Type B pancreatic cell (in vitro differentiated cells): ENCODE measurements around the gene CHTOP. TPM values are rescaled to one million over a fixed set of nuclear protein-coding genes. Genes with fewer than 3 reads are reported as not detected.

Source experiments
- DNase-seq: peaks from one replicate; pipeline ENCODE4 v3.0.0; 2021; ENCODE audit warnings: mixed read lengths; ENCODE audit not compliant: unreplicated experiment; ENCODE audit errors: extremely low spot score
- H3K27ac Mint-ChIP-seq: 2 replicates; pipeline ENCODE4 v1.8.0; 2021; ENCODE audit warnings: mild to moderate bottlenecking, mixed read lengths
- H3K27me3 Mint-ChIP-seq: 2 replicates; pipeline ENCODE4 v1.8.0; 2021; ENCODE audit warnings: mixed read lengths
- H3K36me3 Mint-ChIP-seq: 2 replicates; pipeline ENCODE4 v1.8.0; 2021; ENCODE audit warnings: mixed read lengths
- H3K4me1 Mint-ChIP-seq: one replicate; pipeline ENCODE4 v1.8.0; 2021; ENCODE audit warnings: mixed read lengths; ENCODE audit not compliant: unreplicated experiment
- H3K4me3 Mint-ChIP-seq: 2 replicates; pipeline ENCODE4 v1.8.0; 2021; ENCODE audit warnings: mild to moderate bottlenecking, mixed read lengths
- H3K9me3 Mint-ChIP-seq: 2 replicates; pipeline ENCODE4 v1.8.0; 2021; ENCODE audit warnings: mixed read lengths
- CTCF ChIP-seq: fragments of 200-600 bp; sonication (generic); conservative IDR thresholded peaks from 2 replicates; pipeline ENCODE4 v1.5.0; 2021; ENCODE audit warnings: antibody characterized with exemption, mild to moderate bottlenecking
- total RNA-seq: library from RNA; stranded (reverse); gene quantifications from 2 replicates; pipeline ENCODE4 v1.2.1, GENCODE V29; 2021; ENCODE audit warnings: low replicate concordance

The CHTOP gene
- total RNA-seq, 1 donor from 2014 or later: 108 TPM

GRCh38 chr1:153609585-153609907 is 24.3 kb upstream of the CHTOP start:
- no peak for DNase-seq
- Mint-ChIP-seq H3K4me1 (peaks cover 40% of the 10 kb centered on the region), H3K4me3 (peak overlapping the region; percentile 86), H3K36me3 (no peaks in the 10 kb centered on the region), H3K27ac (peak overlapping the region; percentile 92), H3K27me3 (no peaks in the 10 kb centered on the region), H3K9me3 (no peaks in the 10 kb centered on the region)
- TF ChIP-seq CTCF: no peak

- H3K4me1 Mint-ChIP-seq: peaks cover 41% of the 10 kb centered on the region
These were observed 23.5 kb upstream of the CHTOP start for GRCh38 chr1:153610334-153610733.

GRCh38 chr1:153610811-153611301 is 23.0 kb upstream of the CHTOP start:
- no peak for DNase-seq
- Mint-ChIP-seq H3K4me3 (peak overlapping the region; percentile 86), H3K9me3 (no peaks in the 10 kb centered on the region), H3K27me3 (no peaks in the 10 kb centered on the region), H3K4me1 (peaks cover 41% of the 10 kb centered on the region), H3K36me3 (no peaks in the 10 kb centered on the region), H3K27ac (peak overlapping the region; percentile 54)
- TF ChIP-seq CTCF: no peak

More at GRCh38 chr1:153610334-153610733, 23.5 kb upstream of the CHTOP start:
- peak overlapping the region; percentile 92 for H3K27ac Mint-ChIP-seq
- no peak for DNase-seq
- H3K9me3 Mint-ChIP-seq: no peaks in the 10 kb centered on the region
- H3K36me3 Mint-ChIP-seq: no peaks in the 10 kb centered on the region
- TF ChIP-seq CTCF: no peak
- H3K27me3 Mint-ChIP-seq: no peaks in the 10 kb centered on the region
- peak overlapping the region; percentile 86 for H3K4me3 Mint-ChIP-seq

GRCh38 chr1:153611356-153611755 is 22.5 kb upstream of the CHTOP start:
- no peak for DNase-seq
- Mint-ChIP-seq H3K27ac (peak overlapping the region; percentile 54), H3K36me3 (no peaks in the 10 kb centered on the region), H3K9me3 (no peaks in the 10 kb centered on the region), H3K4me3 (peak overlapping the region; percentile 80), H3K27me3 (no peaks in the 10 kb centered on the region), H3K4me1 (peaks cover 46% of the 10 kb centered on the region)
- no peak for TF ChIP-seq CTCF

- no peaks in the 10 kb centered on the region for H3K9me3 Mint-ChIP-seq
- H3K27ac Mint-ChIP-seq: peak overlapping the region; percentile 54
- TF ChIP-seq CTCF: no peak
- peak overlapping the region; percentile 80 for H3K4me3 Mint-ChIP-seq
- H3K4me1 Mint-ChIP-seq: peaks cover 52% of the 10 kb centered on the region
- H3K36me3 Mint-ChIP-seq: no peaks in the 10 kb centered on the region
- H3K27me3 Mint-ChIP-seq: no peaks in the 10 kb centered on the region
- no peak for DNase-seq
These were observed 21.6 kb upstream of the CHTOP start for GRCh38 chr1:153612111-153612754.
